GM18505 (cell line): ENCODE data around the gene TTC3.
"Not testable (repeated sequence)": the region's sequence is repeated elsewhere in the genome, so short reads cannot be mapped to it uniquely, and the experiment has no call there.

Experiments used
- ATAC-seq: cut with Tn5 transposase; IDR thresholded peaks from one replicate; pipeline ENCODE4 v1.9.1; 2021; ENCODE audit not compliant: unreplicated experiment
- POLR2A ChIP-seq: IDR thresholded peaks from 4 replicates; pipeline ENCODE4 v1.6.1; 2011; ENCODE audit warnings: borderline replicate concordance; ENCODE audit not compliant: insufficient read depth, insufficient read length; ENCODE audit errors: extremely low read depth

Gene TTC3

GRCh38 chr21:37044643-37045042 is 28.4 kb upstream of the TTC3 start:
- no peak for ATAC-seq
- TF ChIP-seq POLR2A: no peak

GRCh38 chr21:37045149-37045548 is 27.9 kb upstream of the TTC3 start:
- TF ChIP-seq POLR2A: no peak
- ATAC-seq: no peak

GRCh38 chr21:37045556-37045955 is 27.5 kb upstream of the TTC3 start:
- ATAC-seq: no peak
- TF ChIP-seq POLR2A: no peak

- TF ChIP-seq POLR2A: no peak
Measured at GRCh38 chr21:37047079-37047478, 26.0 kb upstream of the TTC3 start.

GRCh38 chr21:37049741-37050140 is 23.3 kb upstream of the TTC3 start:
- not testable (repeated sequence) for ATAC-seq

More at GRCh38 chr21:37047079-37047478, 26.0 kb upstream of the TTC3 start:
- no peak for ATAC-seq

GRCh38 chr21:37055271-37055855 is 17.7 kb upstream of the TTC3 start:
- no peak for ATAC-seq
- no peak for TF ChIP-seq POLR2A

GRCh38 chr21:37057614-37058013 is 15.4 kb upstream of the TTC3 start:
- no peak for ATAC-seq
- TF ChIP-seq POLR2A: no peak

- no peak for TF ChIP-seq POLR2A
- no peak for ATAC-seq
Measured at GRCh38 chr21:37058261-37058660, 14.8 kb upstream of the TTC3 start.

- no peak for TF ChIP-seq POLR2A
Measured at GRCh38 chr21:37059181-37059580, 13.9 kb upstream of the TTC3 start.

GRCh38 chr21:37060296-37060695 is 12.8 kb upstream of the TTC3 start:
- TF ChIP-seq POLR2A: no peak
- no peak for ATAC-seq

More at GRCh38 chr21:37059181-37059580, 13.9 kb upstream of the TTC3 start:
- no peak for ATAC-seq

- no peak for TF ChIP-seq POLR2A
- ATAC-seq: no peak
Measured at GRCh38 chr21:37061926-37062592, 11.0 kb upstream of the TTC3 start.

- no peak for ATAC-seq
Measured at GRCh38 chr21:37062593-37062935, 10.5 kb upstream of the TTC3 start.

GRCh38 chr21:37063433-37063832 is 9.6 kb upstream of the TTC3 start:
- TF ChIP-seq POLR2A: no peak
- no peak for ATAC-seq

More at GRCh38 chr21:37062593-37062935, 10.5 kb upstream of the TTC3 start:
- no peak for TF ChIP-seq POLR2A

GRCh38 chr21:37064841-37065240 is 8.2 kb upstream of the TTC3 start:
- ATAC-seq: no peak
- TF ChIP-seq POLR2A: no peak
